ENCODE data around the gene PRDX3.

DNA sequence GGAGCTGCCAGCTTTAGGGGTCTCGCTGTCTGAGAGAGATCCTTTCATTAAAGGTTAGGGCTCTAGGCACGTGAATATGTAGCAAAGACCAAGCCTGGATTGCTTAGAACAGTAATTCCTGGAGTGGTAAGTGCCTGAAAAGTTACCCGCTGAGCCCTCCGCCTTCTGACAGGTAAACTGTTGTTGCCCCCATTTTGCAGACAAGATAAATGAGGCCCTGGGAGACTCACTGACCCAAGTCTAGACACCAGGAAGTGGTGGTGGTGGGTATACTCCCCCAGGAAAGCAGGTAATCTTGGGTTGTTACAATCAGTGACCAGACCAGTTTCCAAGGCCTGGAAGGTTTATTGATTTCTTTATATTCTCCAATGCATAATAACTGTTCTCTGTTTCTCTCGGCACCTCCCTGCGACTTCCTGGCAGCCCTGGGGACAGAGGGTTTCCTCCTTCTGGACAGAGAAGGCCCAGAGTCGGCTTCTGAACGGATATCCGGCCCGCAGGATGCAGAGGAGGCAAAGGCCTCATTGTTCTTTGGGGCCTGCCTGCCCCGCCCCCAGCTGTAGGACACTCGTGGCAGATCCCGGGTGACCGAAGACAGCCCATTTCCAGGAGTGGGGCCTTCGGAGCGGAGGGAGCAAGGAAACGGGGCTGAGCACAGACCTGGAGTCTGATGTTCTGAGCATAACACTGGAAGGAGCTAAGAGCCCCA lies 27.4 kb upstream of the PRDX3 start:
- TF ChIP-seq, protein P1, sequence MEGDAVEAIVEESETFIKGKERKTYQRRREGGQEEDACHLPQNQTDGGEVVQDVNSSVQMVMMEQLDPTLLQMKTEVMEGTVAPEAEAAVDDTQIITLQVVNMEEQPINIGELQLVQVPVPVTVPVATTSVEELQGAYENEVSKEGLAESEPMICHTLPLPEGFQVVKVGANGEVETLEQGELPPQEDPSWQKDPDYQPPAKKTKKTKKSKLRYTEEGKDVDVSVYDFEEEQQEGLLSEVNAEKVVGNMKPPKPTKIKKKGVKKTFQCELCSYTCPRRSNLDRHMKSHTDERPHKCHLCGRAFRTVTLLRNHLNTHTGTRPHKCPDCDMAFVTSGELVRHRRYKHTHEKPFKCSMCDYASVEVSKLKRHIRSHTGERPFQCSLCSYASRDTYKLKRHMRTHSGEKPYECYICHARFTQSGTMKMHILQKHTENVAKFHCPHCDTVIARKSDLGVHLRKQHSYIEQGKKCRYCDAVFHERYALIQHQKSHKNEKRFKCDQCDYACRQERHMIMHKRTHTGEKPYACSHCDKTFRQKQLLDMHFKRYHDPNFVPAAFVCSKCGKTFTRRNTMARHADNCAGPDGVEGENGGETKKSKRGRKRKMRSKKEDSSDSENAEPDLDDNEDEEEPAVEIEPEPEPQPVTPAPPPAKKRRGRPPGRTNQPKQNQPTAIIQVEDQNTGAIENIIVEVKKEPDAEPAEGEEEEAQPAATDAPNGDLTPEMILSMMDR (IDR thresholded peaks at IDR 0.05), result no peak
- TF ChIP-seq POLR2A (IDR thresholded peaks at IDR 0.05), result no peak
